Right ventricle myocardium superior (tissue), 1 donor: ENCODE results near the gene A2M. TPM values are rescaled to one million over a fixed set of nuclear protein-coding genes. Genes with fewer than 3 reads are reported as not detected.
A peak's percentile ranks its signal among the peaks of the same experiment; 100 is the strongest.
"Not testable (repeated sequence)": the region's sequence is repeated elsewhere in the genome, so short reads cannot be mapped to it uniquely, and the experiment has no call there.

ENCODE experiments used
- ATAC-seq: fragments of 200-7000 bp; cut with Tn5 transposase; one replicate; pipeline ENCODE4 v1.9.1; 2020; ENCODE audit warnings: mild to moderate bottlenecking; ENCODE audit not compliant: poor library complexity
- DNase-seq: peaks from one replicate; pipeline ENCODE4 v3.0.0-alpha.2; 2020
- intact Hi-C: fragments of 100-400 bp; cut with DNase I; formaldehyde crosslinking; loops from one replicate; pipeline ENCODE4 v1.11.2; 2022
- long read RNA-seq: library from polyadenylated mRNA; unstranded; transcript quantifications from one replicate; pipeline ENCODE4 v2.0.0, GENCODE V29; 2021
- total RNA-seq: library from RNA; stranded (reverse); fragmentation: NEBNext Ultra II Directional; extraction: Animal tissue kit (Norgen Biotek cat#: 25700); gene quantifications from one replicate; pipeline ENCODE4 v1.2.1, GENCODE V29; 2021
- donor health status: DM: no; HTN: yes; CAD: no; lungs with severe emphysema.

Gene A2M
- total RNA-seq = 478 TPM
- long read RNA-seq, full-length matches to known transcripts = 605 of 917 reads
- long read RNA-seq, partial matches to known transcripts = 274 of 917 reads
- long read RNA-seq, other reads (novel, unspliced or antisense) = 38 of 917 reads

DNA sequence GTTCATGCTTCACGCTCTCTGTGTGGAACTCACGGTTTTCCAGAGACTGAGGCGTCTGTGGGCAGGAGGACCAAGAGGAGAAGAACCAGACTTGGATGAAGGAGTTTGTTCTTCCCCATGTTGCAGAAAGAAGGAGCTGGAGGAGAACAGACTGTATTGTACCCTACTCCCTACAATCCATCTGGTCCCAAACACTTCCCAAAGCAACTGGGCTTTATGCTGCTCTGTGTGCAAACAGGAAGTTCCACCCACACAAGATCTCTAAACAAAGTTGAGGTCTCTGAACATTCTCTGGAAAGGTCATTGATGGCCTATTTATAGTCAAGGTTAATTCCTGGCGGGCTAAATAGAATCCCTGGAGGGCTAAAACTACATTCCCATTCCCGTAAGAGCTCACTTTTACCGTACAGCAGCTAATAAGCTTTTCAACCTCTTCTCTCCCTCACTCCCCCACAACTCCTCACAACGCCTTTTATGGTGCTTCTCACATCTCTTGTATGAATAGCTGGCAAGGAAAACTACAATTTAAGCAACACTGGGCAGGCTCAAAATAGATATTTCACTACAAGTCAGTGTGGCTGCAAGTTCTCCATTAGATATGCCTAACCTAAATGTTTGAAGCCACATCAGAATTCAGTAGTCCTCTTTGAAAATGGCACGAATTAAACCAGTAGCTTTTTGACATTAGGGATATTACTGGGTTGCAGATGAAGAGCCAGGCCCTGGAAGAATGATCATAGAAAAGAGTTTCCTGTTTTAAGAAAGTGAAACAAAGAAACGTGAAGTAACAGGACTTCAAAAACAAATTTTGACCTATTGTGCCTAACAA, at the start of gene A2M:
A2M (minus strand) TSS at position 189 of the 829 bp plus-strand sequence; CDS start at position 119, 70 bp downstream.
- intact Hi-C loops = loop anchor here (5.0 kb wide), 1 partner anchor 126 kb away; no protein-coding TSS in a partner anchor
- DNase-seq (no peak), ATAC-seq (peak; percentile 87)

DNA sequence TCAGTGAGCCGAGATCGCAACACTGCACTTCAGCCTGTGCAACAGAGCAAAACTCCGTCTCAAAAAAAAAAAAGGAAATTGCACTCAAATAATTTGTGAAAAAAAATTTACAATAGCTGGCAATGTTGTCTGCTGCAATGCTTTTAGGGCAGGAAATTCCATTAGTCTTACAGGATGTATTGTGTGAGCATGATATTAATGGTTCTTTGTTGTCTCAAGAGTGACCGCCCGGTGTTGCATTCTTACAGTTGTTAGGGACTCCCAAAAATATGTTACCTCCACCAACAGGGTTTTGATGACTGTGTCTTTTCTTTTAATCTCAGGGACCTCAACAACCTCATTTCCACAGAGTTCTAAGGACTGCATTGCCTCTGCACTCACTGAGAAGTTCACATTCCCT, 47.7 kb upstream of the A2M start:
- ATAC-seq (no peak), DNase-seq (no peak)
- intact Hi-C loops = no loop called here

DNA sequence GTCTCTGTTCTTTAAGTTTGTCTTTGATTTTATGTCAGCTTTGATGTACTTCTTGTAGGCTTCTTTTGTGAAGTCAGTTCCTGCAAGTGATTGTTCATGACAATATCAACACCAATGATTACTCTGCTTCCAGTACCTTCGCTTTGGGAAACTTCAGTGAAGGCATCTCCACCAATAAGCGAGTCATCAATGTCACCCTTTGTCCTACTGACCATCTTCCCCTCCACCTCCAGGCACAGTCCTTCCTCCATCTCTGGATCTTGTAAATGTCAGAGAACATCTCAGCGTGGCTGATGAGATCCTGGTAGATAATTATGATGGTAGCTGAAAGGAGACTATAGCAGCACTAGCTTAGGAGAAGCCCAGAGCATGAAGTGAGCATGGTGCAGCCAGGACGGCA, 40.4 kb upstream of the A2M start:
- ATAC-seq (no peak), DNase-seq (no peak)
- intact Hi-C loops = no loop called here

DNA sequence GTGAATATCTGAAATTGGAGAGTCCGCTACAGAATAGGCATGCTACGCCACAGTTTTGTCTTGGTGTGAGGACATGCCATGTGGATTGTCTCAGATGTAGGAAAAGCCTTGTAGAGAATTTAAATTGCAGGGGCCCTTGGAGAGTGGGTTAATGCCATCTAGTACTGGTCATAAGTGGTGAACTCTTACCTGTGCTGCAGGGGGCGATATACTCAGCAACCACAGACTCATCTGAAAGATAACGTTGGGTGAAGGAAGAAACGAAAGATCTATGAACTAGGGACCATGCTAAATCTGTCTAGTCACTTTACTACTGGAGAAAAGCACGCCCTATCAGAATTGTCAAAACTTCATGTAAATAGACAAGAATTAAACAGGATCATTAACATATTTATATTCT, 33.7 kb upstream of the A2M start:
- DNase-seq (no peak), ATAC-seq (no peak)
- intact Hi-C loops = no loop called here

DNA sequence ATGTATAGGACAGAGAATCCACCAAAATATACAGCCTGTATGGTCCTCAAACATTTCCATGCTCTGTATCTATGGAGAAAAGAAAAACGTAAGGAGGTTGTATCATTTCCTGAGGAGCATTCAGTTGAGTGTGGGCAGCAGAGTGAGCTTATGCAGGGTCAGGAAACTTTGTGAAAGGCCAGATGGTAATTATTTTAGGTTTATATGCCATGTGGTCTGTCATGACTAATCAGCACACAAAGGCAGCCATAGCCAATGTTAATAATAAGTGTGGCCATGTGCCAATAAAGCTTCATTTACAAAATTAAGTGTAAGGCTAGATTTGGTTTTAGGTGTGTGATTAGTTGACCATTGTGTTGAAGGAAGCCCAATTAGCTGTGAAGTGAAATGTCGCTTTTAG, 33.2 kb upstream of the A2M start:
- ATAC-seq = no peak
- no peak for DNase-seq
- intact Hi-C loops = no loop called here

DNA sequence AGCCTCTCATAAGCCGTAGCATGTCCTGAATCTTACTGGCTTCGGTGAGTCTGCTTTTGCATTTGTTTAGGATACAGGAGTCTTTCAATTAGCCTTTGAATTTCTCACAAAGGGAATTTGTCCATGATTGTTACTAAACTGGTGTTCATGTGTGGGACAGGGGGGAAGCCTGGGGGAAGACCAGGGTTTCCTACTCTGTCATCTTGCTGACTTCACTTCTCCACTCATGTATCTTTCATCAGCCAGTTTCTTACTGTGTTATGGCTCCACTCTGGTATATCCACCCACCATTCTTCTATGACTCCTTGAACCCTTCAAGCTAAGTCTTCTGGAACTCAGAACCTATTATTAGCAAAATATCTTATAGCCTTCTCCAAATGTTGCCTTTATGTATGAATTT, 31.7 kb upstream of the A2M start:
- no peak for ATAC-seq
- intact Hi-C loops = no loop called here
- no peak for DNase-seq

DNA sequence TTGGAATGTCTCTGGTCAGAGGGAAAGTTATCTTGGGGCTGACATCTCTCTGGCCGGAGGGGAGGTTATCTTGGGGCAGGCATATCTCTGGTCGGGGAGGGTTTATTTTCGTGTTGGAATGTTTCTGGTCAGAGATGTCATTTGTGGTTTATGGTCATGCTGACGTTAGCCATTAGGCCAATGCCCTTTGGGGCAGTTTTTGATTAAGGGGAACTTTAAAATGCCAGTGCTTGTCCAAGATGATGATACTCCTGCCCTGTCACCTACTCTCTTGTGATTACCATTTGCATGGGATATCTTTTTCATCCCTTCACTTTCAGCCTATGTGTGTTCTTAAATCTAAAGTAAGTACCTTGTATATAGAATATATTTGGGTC, 29.0 kb upstream of the A2M start:
- DNase-seq (no peak), ATAC-seq (no peak)
- intact Hi-C loops = no loop called here

DNA sequence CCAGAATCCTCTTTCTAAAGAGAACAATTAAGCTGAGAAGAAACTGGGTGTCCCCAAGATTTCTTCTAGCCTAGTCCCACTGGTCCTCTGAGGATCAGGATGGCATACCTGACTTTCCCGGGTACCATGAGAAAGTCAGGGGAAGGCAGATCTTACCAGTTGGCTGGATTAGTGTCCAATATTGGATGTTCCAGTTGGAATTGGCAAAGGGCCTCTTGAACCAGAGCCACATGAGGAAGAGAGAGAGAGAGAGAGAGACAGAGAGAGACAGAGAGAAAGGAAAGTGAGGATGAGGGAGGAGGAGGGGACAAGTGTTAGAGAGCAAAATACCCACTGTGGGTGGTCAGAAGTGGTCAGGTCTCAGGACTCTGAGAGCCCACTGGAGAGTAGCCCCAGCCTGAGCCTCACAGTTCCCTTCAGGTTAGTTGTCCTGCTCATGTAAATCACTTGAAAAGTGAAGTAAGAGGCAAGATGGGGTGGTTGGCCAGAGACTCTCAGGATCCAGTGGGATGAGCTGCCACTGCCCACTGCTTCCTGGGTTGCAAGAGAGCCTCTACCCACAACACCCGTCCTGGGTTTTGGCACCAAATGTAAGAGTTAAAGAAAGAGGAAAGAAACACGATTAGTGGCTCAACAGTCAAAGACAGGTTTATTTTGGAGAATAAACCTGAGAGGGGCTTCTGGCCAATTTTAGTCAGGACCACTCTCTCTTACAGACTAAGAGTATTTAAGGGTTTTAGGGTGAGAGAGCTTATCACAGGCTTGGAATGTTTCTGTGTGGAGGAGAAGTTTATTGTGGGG, 28.4 kb upstream of the A2M start:
- intact Hi-C loops = no loop called here
- DNase-seq (no peak), ATAC-seq (no peak)

DNA sequence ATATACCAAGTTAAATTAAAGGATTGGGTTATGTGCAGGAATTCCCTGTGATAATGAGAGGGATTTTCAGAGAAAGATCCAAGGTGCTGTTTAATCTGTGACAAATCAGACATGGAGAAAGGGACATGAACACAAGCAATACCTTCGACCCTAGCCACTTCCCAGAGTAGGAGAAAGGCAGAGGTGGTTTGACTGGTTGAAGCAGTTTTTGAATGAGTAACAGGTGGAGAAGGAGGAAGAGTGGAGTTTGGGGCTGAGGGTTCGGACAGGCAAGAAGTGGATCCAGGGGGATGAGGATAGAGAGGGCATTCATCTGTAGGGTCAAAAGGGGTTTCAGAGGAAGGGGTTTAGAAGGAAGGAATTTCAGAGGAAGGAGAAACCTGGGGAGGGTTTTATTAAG, 27.4 kb upstream of the A2M start:
- intact Hi-C loops = no loop called here
- DNase-seq (no peak), ATAC-seq (no peak)

DNA sequence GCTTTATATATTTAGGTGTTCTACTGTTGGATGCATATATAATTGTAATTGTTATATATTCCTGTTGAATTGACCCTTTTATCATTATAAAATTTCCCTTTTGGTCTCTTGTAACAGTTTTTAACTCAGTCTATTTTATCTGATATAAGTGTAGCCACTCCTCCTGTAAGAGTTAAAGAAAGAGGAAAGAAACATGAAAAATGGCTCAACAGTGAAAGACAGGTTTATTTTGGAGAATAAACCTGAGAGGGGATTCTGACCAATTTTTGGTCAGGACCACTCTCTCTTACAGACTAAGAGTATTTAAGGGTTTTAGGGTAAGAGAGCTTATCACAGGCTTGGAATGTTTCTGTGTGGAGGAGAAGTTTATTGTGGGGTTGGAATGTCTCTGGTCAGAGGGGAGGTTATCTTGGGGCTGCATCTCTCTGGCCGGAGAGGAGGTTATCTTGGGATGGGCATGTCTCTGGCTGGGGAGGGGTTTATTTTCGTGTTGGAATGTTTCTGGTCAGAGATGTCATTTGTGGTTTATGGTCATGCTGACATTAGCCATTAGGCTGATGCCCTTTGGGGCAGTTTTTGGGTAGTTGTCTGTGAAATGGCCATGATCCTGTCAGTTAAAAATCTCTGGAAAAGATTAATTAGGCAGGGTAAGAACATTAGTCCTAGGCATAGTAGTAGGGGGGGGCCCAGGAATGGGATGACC, 24.0 kb upstream of the A2M start:
- DNase-seq, ATAC-seq, intact Hi-C loops: not testable (repeated sequence)

DNA sequence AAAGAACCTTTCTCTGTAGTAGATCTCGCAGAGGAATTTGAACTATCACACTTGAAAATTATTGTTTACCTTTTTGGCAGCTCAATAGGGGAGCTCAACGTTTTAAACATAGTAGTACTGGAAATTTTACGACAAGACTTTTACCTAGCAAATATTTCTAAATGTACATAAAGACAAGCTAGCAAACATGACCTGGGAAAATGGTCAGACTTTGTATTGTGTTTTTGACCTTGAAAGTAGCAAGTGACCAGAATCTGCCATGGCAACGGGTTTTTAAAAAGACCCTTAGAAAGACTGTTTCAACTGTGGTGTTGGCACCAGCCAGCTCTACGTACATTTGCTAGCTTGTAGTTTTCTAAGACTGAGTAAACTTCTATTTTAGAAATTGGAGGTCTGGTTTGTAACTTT, 20.2 kb upstream of the A2M start:
- DNase-seq = no peak
- ATAC-seq = no peak
- intact Hi-C loops = no loop called here

DNA sequence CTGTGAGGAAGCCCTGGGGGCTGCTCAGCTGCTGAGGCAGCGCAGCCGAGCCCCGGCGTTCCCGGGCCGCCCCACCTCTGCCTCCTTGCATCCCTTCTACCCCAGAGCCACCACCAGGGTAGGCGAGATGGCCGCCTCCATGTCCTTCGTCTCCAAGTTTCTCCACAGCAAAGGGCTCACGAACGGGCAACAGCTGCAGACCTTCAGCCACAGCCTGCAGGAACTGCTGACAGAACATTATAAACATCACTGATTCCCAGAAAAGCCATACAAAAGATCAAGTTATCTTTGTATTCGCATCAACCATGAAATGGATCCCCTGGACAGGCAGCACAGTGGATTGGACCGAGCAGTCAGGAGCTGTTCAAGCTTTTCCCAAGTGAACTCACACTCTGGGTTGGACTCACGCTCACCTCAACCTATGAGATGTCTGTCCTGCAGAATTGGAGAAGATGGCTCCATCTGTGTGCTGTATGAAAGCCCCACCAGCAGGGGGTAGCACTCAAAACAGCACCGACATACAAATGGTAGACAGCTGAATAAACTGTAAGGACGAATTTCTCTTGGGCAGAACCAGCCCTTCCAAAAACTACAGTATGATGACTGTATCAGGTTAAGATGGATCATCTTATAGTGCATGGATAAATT, 19.4 kb upstream of the A2M start:
- no peak for DNase-seq
- intact Hi-C loops = no loop called here
- no peak for ATAC-seq

DNA sequence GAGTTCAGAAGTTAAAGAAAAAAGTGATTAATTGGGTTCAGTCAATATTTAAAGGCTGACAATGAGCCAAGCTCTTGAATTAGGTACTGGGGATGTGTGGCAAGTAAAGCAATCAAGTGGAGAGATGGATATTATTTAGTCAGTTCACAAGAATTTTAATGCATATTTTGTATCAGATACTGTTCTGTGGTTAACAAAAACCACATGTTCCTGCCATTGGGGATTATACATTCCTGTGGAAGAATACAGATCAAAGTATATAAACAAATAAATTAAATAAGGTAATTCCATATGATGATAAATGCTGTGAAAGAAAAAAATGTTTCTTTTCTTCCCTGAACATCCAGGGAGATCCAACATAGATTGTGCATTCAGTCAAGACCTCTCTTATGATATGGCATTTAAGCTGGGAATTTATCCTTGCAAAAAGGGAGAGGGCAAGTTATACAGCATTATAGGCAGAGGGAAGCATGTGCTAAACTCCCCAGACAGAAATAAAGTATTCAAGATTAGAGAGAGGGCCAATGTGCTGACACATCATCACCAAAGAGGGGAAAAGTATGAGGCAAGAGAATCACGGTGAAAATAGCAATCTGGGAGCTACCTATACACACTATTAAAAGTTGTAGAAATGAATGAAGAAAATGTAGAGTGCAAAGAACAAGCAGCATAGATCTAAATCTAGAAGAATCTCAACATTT, 17.6 kb upstream of the A2M start:
- DNase-seq = no peak
- intact Hi-C loops = no loop called here
- no peak for ATAC-seq

DNA sequence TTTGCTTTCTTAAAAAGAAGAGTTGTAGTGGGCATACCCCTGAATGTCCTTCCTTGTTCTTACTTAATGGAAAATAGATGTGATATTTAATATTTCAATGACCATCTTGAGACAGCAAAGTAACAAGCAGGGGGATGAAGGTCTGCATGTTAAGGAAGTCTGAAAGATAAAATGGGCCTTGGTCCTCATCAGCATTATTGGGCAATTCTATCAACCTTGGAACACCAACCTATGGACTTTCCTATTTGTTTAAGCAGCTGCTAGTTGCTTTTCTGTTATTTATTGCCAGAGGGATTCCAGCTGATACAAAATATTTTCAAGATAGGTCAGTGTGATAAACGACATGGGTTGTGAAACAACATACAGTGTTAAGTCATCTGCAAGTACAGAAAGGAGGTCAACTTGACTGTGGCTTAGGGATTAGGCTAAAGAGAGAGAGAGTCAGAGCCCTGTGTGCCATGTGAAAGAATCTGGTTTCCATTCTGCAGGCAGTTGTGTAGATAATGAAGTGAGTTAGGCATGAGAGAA, 16.4 kb upstream of the A2M start:
- ATAC-seq (no peak), DNase-seq (no peak)
- intact Hi-C loops = no loop called here

DNA sequence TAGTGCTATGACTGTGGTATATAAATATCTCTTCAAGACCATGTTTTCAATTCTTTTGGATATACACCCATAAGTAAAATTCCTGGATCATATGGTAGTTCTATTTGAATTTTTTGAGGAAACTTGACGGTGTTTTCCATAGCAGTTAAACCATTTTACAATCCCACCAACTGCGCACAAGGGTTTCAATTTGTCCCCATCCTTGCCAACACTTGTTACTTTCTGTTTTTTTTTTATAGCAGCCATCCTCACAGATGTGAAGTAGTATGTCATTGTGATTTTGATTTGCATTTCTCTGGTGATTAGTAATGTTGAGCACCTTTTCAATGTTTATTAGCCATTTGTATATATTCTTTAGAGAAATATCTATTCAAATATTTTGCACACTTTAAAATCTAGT, 14.5 kb upstream of the A2M start:
- ATAC-seq (no peak), DNase-seq (no peak)
- intact Hi-C loops = no loop called here

DNA sequence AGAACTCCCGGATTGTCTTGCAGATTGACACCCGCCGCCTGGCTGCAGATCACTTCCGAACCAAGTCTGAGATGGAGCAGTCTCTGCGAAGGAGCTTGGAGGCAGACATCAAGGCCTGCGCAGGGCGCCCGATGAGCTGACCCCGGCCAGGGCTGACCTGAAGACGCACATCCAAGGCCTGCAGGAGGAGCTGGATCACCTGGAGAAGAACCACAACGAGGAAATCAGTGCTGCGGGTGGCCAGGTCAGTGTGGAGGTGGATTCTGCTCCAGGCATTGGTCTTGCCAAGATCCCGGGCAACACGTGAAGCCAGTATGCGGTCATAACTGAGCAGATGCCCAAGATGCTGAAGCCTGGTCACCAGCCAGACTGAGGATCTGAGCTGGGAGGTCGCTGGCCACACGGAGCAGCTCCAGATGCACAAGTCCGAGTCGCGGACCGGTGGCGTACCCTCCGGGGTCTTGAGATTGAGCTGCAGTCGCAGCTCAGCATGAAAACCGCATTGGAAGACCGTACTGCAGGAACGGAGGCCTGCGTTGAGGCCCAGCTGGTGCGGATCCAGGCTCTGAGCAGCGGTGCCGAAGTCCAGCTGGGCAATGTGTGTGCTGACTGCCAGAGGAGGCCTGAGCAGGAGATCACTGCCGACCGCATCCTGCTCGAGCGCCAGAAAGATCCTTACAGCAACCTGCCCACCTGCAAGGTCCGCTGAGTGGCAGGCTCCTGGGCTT, 12.4 kb upstream of the A2M start:
- intact Hi-C loops = no loop called here
- no peak for ATAC-seq
- no peak for DNase-seq

DNA sequence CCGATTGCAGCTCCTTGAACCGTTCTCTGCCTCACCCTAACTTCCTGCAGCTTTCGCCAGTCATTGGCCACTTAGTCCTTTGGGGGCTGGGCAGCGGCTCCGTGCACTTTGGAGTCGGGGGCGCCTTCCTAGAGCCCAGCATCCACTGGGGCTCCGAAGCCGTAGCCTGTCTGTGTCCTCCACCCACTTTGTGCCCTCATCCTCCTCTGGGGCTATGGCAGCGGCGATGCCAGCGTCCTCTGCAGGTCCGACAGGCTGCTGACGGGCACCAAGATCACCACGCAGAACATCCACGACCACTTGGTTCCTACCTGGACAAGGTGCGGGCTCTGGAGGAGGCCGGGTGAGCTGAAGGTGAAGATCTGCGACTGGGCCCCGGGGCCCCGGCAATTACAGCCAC, 11.8 kb upstream of the A2M start:
- DNase-seq = peak; percentile 40
- ATAC-seq = no peak
- intact Hi-C loops = no loop called here
